Measurements from ENCODE around the gene ABHD14A.
"Not testable (repeated sequence)": the region's sequence is repeated elsewhere in the genome, so short reads cannot be mapped to it uniquely, and the experiment has no call there.

Gene ABHD14A

GRCh38 chr3:51992017-51992682 lies 17.3 kb downstream of the ABHD14A start:
- Histone ChIP-seq H3K4me3 (ENCODE audit: low read depth in 1 of 2, low read length in 2 of 2) (no peak overlapping the region), H3K27ac (ENCODE audit: low read length) (peak overlapping the region; percentile 24; the same call in 1 of the 2 replicates), H3K27me3 (ENCODE audit: insufficient read depth, low read length, poor library complexity) (no peaks in the 10 kb centered on the region), H3K79me2 (ENCODE audit: insufficient read depth, low read length) (peaks cover 31% of the 10 kb centered on the region), H3K36me3 (ENCODE audit: insufficient read depth, low read length) (peaks cover 40% of the 10 kb centered on the region), H4K20me1 (ENCODE audit: insufficient read depth, low read length) (peaks cover 37% of the 10 kb centered on the region), H3K9me3 (ENCODE audit: insufficient read depth, low read length, severe bottlenecking) (no peaks in the 10 kb centered on the region), H2AFZ (ENCODE audit: low read depth, low read length) (no peak overlapping the region), H3K4me1 (ENCODE audit: insufficient read depth, low read length) (peaks cover 28% of the 10 kb centered on the region), H3K9ac (ENCODE audit: low read depth, low read length) (no peak overlapping the region), H3K4me2 (ENCODE audit: insufficient read depth, low read length) (peak overlapping the region; percentile 10; the same call in 1 of the 2 replicates)
- DNase-seq (no peak), ATAC-seq (ENCODE audit: insufficient read depth, low read depth) (no peak)
- TF ChIP-seq EZH2 (IDR thresholded peaks at IDR 0.05; ENCODE audit: borderline replicate concordance, low read depth, low read length, severe bottlenecking) (no peak), CTCF (IDR thresholded peaks at IDR 0.05; ENCODE audit: borderline replicate concordance, extremely low read depth, low read length, poor library complexity, severe bottlenecking) (no peak)

- Histone ChIP-seq H3K79me2 (ENCODE audit: insufficient read depth, low read length) (peaks cover 31% of the 10 kb centered on the region), H3K4me2 (ENCODE audit: insufficient read depth, low read length) (peak overlapping the region; percentile 93), H3K4me1 (ENCODE audit: insufficient read depth, low read length) (peaks cover 28% of the 10 kb centered on the region), H3K4me3 (ENCODE audit: low read depth in 1 of 2, low read length in 2 of 2) (peak overlapping the region in 1 of 2 experiments; percentile 73; a peak in 1 of 4 replicates), H4K20me1 (ENCODE audit: insufficient read depth, low read length) (peaks cover 37% of the 10 kb centered on the region), H3K36me3 (ENCODE audit: insufficient read depth, low read length) (peaks cover 40% of the 10 kb centered on the region), H3K9ac (ENCODE audit: low read depth, low read length) (peak overlapping the region; percentile 86; the same call in 1 of the 2 replicates)
- H2AFZ ChIP-seq (ENCODE audit: low read depth, low read length); H3K27me3 ChIP-seq (ENCODE audit: insufficient read depth, low read length, poor library complexity); H3K9me3 ChIP-seq (ENCODE audit: insufficient read depth, low read length, severe bottlenecking); DNase-seq; H3K27ac ChIP-seq (ENCODE audit: low read length); ATAC-seq (ENCODE audit: insufficient read depth, low read depth): not testable (repeated sequence)
These were observed 18.8 kb downstream of the ABHD14A start for GRCh38 chr3:51993657-51994056.

GRCh38 chr3:51994530-51994929 lies 19.7 kb downstream of the ABHD14A start:
- ATAC-seq (ENCODE audit: insufficient read depth, low read depth) (no peak), DNase-seq (no peak)
- Histone ChIP-seq H3K9ac (ENCODE audit: low read depth, low read length) (peak overlapping the region; percentile 86), H4K20me1 (ENCODE audit: insufficient read depth, low read length) (peaks cover 29% of the 10 kb centered on the region), H3K27ac (ENCODE audit: low read length) (peak overlapping the region; percentile 91), H3K27me3 (ENCODE audit: insufficient read depth, low read length, poor library complexity) (no peaks in the 10 kb centered on the region), H3K9me3 (ENCODE audit: insufficient read depth, low read length, severe bottlenecking) (no peaks in the 10 kb centered on the region), H3K4me3 (ENCODE audit: low read depth in 1 of 2, low read length in 2 of 2) (peak overlapping the region; percentile 43 to 73; a peak in 3 of 4 replicates), H3K4me2 (ENCODE audit: insufficient read depth, low read length) (peak overlapping the region; percentile 93), H3K79me2 (ENCODE audit: insufficient read depth, low read length) (peaks cover 31% of the 10 kb centered on the region), H3K4me1 (ENCODE audit: insufficient read depth, low read length) (peaks cover 28% of the 10 kb centered on the region), H3K36me3 (ENCODE audit: insufficient read depth, low read length) (peaks cover 40% of the 10 kb centered on the region), H2AFZ (ENCODE audit: low read depth, low read length) (no peak overlapping the region)
- TF ChIP-seq EZH2 (IDR thresholded peaks at IDR 0.05; ENCODE audit: borderline replicate concordance, low read depth, low read length, severe bottlenecking): no peak
- TF ChIP-seq CTCF (IDR thresholded peaks at IDR 0.05; ENCODE audit: borderline replicate concordance, extremely low read depth, low read length, poor library complexity, severe bottlenecking): no peak

- peak within 1 kb of the TSS; percentile 91 for H3K27ac ChIP-seq (ENCODE audit: low read length)
- H3K36me3 ChIP-seq (ENCODE audit: insufficient read depth, low read length): peaks cover 40% of the 10 kb centered on the region
- ATAC-seq (ENCODE audit: insufficient read depth, low read depth): peak; percentile 92
These were observed 20.7 kb downstream of the ABHD14A start, which contains the start of gene RPL29 for GRCh38 chr3:51995346-51996163. Gene RPL29, minus strand, starts transcription at chr3:51995895. Its CDS starts 434 bp downstream, at chr3:51995461.

More at GRCh38 chr3:51995346-51996163, 20.7 kb downstream of the ABHD14A start, which contains the start of gene RPL29:
- no peaks in the 10 kb centered on the region for H3K27me3 ChIP-seq (ENCODE audit: insufficient read depth, low read length, poor library complexity)
- DNase-seq: peak; percentile 95
- H3K79me2 ChIP-seq (ENCODE audit: insufficient read depth, low read length): peaks cover 31% of the 10 kb centered on the region
- TF ChIP-seq CTCF (IDR thresholded peaks at IDR 0.05; ENCODE audit: borderline replicate concordance, extremely low read depth, low read length, poor library complexity, severe bottlenecking): peak; percentile 4
- TF ChIP-seq EZH2 (IDR thresholded peaks at IDR 0.05; ENCODE audit: borderline replicate concordance, low read depth, low read length, severe bottlenecking): no peak
- peak within 1 kb of the TSS; percentile 93 for H3K4me2 ChIP-seq (ENCODE audit: insufficient read depth, low read length)
- H3K4me1 ChIP-seq (ENCODE audit: insufficient read depth, low read length): peaks cover 28% of the 10 kb centered on the region
- no peaks in the 10 kb centered on the region for H3K9me3 ChIP-seq (ENCODE audit: insufficient read depth, low read length, severe bottlenecking)
- H3K4me3 ChIP-seq (ENCODE audit: low read depth in 1 of 2, low read length in 2 of 2): peak within 1 kb of the TSS; percentile 43 to 73
- peak within 1 kb of the TSS; percentile 69 for H2AFZ ChIP-seq (ENCODE audit: low read depth, low read length)
- peak within 1 kb of the TSS; percentile 86 for H3K9ac ChIP-seq (ENCODE audit: low read depth, low read length)
- peaks cover 28% of the 10 kb centered on the region for H4K20me1 ChIP-seq (ENCODE audit: insufficient read depth, low read length)

Measured in DND-41 (cell line).